Mucosa of stomach (tissue), 1 donor: ENCODE results near the gene ANXA8.
"Not testable (repeated sequence)": the region's sequence is repeated elsewhere in the genome, so short reads cannot be mapped to it uniquely, and the experiment has no call there.

Source experiments
- H3K27me3 ChIP-seq: one replicate; pipeline ENCODE4 v1.7.0; 2013; ENCODE audit warnings: mild to moderate bottlenecking, low read length; ENCODE audit not compliant: control insufficient read depth, insufficient read depth
- H3K36me3 ChIP-seq: one replicate; pipeline ENCODE4 v1.7.0; 2013; ENCODE audit warnings: low read length; ENCODE audit not compliant: control insufficient read depth, insufficient read depth
- H3K4me1 ChIP-seq: one replicate; pipeline ENCODE4 v1.7.0; 2013; ENCODE audit warnings: mild to moderate bottlenecking, low read length; ENCODE audit not compliant: control insufficient read depth, insufficient read depth
- H3K4me3 ChIP-seq: one replicate; pipeline ENCODE4 v1.7.0; 2013; ENCODE audit warnings: low read length
- H3K9ac ChIP-seq: one replicate; pipeline ENCODE4 v1.7.0; 2013; ENCODE audit warnings: mild to moderate bottlenecking, low read length, moderate library complexity
- H3K9me3 ChIP-seq: one replicate; pipeline ENCODE4 v1.7.0; 2013; ENCODE audit warnings: mild to moderate bottlenecking, low read length, moderate library complexity; ENCODE audit not compliant: control insufficient read depth
- donor health status: Pancreatic carcinoma.

The ANXA8 gene

GRCh38 chr10:47477078-47477477 lies 6.8 kb downstream of the ANXA8 start:
- not testable (repeated sequence) for H3K4me3 ChIP-seq, H3K4me1 ChIP-seq, H3K9me3 ChIP-seq, H3K36me3 ChIP-seq, H3K9ac ChIP-seq, H3K27me3 ChIP-seq

GRCh38 chr10:47475101-47475500 lies 8.8 kb downstream of the ANXA8 start:
- not testable (repeated sequence) for H3K36me3 ChIP-seq, H3K4me1 ChIP-seq, H3K9me3 ChIP-seq, H3K9ac ChIP-seq, H3K4me3 ChIP-seq, H3K27me3 ChIP-seq

GRCh38 chr10:47473516-47473915 lies 10.4 kb downstream of the ANXA8 start:
- H3K9ac ChIP-seq, H3K9me3 ChIP-seq, H3K4me3 ChIP-seq: not testable (repeated sequence)

GRCh38 chr10:47472647-47473046 lies 11.3 kb downstream of the ANXA8 start:
- not testable (repeated sequence) for H3K4me1 ChIP-seq, H3K4me3 ChIP-seq, H3K27me3 ChIP-seq, H3K9ac ChIP-seq, H3K36me3 ChIP-seq, H3K9me3 ChIP-seq

More at GRCh38 chr10:47473516-47473915, 10.4 kb downstream of the ANXA8 start:
- H3K27me3 ChIP-seq, H3K4me1 ChIP-seq, H3K36me3 ChIP-seq: not testable (repeated sequence)

GRCh38 chr10:47472072-47472471 lies 11.8 kb downstream of the ANXA8 start:
- H3K36me3 ChIP-seq, H3K9me3 ChIP-seq, H3K4me3 ChIP-seq, H3K4me1 ChIP-seq, H3K27me3 ChIP-seq, H3K9ac ChIP-seq: not testable (repeated sequence)

GRCh38 chr10:47468731-47469528 lies 15.0 kb downstream of the ANXA8 start:
- H3K4me1 ChIP-seq, H3K4me3 ChIP-seq, H3K27me3 ChIP-seq, H3K36me3 ChIP-seq, H3K9me3 ChIP-seq, H3K9ac ChIP-seq: not testable (repeated sequence)

GRCh38 chr10:47467957-47468356 lies 16.0 kb downstream of the ANXA8 start:
- not testable (repeated sequence) for H3K9ac ChIP-seq, H3K9me3 ChIP-seq, H3K4me3 ChIP-seq, H3K27me3 ChIP-seq, H3K4me1 ChIP-seq, H3K36me3 ChIP-seq

GRCh38 chr10:47467458-47467857 lies 16.5 kb downstream of the ANXA8 start:
- H3K27me3 ChIP-seq, H3K36me3 ChIP-seq, H3K4me1 ChIP-seq, H3K9me3 ChIP-seq, H3K9ac ChIP-seq, H3K4me3 ChIP-seq: not testable (repeated sequence)

- not testable (repeated sequence) for H3K9ac ChIP-seq, H3K4me1 ChIP-seq, H3K9me3 ChIP-seq, H3K27me3 ChIP-seq, H3K4me3 ChIP-seq, H3K36me3 ChIP-seq
These were observed 18.5 kb downstream of the ANXA8 start for GRCh38 chr10:47465216-47465917.

- not testable (repeated sequence) for H3K9me3 ChIP-seq, H3K4me3 ChIP-seq, H3K36me3 ChIP-seq, H3K9ac ChIP-seq, H3K27me3 ChIP-seq, H3K4me1 ChIP-seq
These were observed 21.1 kb downstream of the ANXA8 start for GRCh38 chr10:47462577-47463358.

GRCh38 chr10:47461261-47461687 lies 22.6 kb downstream of the ANXA8 start:
- not testable (repeated sequence) for H3K9me3 ChIP-seq, H3K4me1 ChIP-seq, H3K9ac ChIP-seq, H3K36me3 ChIP-seq, H3K27me3 ChIP-seq, H3K4me3 ChIP-seq

- Histone ChIP-seq H3K4me3 (no peak overlapping the region), H3K9ac (no peak overlapping the region), H3K27me3 (no peaks in the 10 kb centered on the region), H3K4me1 (peaks cover 5% of the 10 kb centered on the region), H3K36me3 (no peaks in the 10 kb centered on the region), H3K9me3 (no peaks in the 10 kb centered on the region)
These were observed 25.3 kb downstream of the ANXA8 start for GRCh38 chr10:47458466-47459154.
